ENCODE data around the gene HPS6. TPM values are rescaled to one million over a fixed set of nuclear protein-coding genes. Genes with fewer than 3 reads are reported as not detected.

The HPS6 gene
- total RNA-seq, 1 experiment from 2014 or later = 18.7 TPM

DNA sequence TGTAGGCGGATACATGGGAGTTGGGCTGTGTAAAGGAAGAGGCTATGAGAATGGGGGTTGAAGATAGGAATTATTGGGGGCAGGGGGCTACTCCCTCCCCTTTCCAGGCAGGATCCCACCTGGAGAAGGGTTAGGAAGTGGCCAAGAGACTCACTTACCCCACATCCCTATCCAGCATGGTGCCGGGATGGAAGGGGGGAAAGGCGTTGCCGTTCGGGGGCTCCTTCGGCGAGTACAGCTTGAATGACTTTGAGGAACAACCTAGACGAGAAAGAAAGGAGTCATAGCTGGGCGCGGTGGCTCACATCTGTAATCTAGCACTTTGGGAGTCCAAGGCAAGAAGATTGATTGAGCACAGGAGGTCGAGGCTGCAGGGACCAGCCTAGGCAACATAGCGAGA is 46.1 kb downstream of the HPS6 start:
- H4K20me1 ChIP-seq (ENCODE audit: control insufficient read depth, insufficient read depth, insufficient read length) = peaks cover 3% of the 10 kb centered on the region
- DNase-seq = no peak
- H3K27me3 ChIP-seq (ENCODE audit: insufficient read depth, low read length) = no peaks in the 10 kb centered on the region
- H2BK15ac ChIP-seq (ENCODE audit: low read depth, low read length) = no peak overlapping the region
- no peak overlapping the region for H3K18ac ChIP-seq (ENCODE audit: insufficient read length, low read depth, low read length)
- H3K4me2 ChIP-seq (ENCODE audit: insufficient read depth, insufficient read length, low read length) = no peak overlapping the region
- peaks cover 11% of the 10 kb centered on the region for H3K4me1 ChIP-seq (ENCODE audit: insufficient read depth, low read length)
- TF ChIP-seq, protein P1, sequence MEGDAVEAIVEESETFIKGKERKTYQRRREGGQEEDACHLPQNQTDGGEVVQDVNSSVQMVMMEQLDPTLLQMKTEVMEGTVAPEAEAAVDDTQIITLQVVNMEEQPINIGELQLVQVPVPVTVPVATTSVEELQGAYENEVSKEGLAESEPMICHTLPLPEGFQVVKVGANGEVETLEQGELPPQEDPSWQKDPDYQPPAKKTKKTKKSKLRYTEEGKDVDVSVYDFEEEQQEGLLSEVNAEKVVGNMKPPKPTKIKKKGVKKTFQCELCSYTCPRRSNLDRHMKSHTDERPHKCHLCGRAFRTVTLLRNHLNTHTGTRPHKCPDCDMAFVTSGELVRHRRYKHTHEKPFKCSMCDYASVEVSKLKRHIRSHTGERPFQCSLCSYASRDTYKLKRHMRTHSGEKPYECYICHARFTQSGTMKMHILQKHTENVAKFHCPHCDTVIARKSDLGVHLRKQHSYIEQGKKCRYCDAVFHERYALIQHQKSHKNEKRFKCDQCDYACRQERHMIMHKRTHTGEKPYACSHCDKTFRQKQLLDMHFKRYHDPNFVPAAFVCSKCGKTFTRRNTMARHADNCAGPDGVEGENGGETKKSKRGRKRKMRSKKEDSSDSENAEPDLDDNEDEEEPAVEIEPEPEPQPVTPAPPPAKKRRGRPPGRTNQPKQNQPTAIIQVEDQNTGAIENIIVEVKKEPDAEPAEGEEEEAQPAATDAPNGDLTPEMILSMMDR (conservative IDR thresholded peaks at IDR 0.05) = no peak
- no peak overlapping the region for H2AFZ ChIP-seq (ENCODE audit: low read length)
- H3K27ac ChIP-seq (ENCODE audit: insufficient read length, low read depth, low read length) = no peak overlapping the region
- H2BK120ac ChIP-seq (ENCODE audit: low read depth, low read length, poor library complexity, severe bottlenecking) = no peak overlapping the region
- H3K14ac ChIP-seq (ENCODE audit: insufficient read depth, low read length) = no peak overlapping the region
- H3K56ac ChIP-seq (ENCODE audit: insufficient read length, low read depth, low read length) = no peak overlapping the region
- no peak overlapping the region for H3K4ac ChIP-seq (ENCODE audit: low read depth, low read length)
- no peak overlapping the region for H4K91ac ChIP-seq (ENCODE audit: insufficient read length, low read depth, low read length)
- peaks cover 8% of the 10 kb centered on the region for H3K79me1 ChIP-seq (ENCODE audit: insufficient read depth, low read depth, low read length, poor library complexity, severe bottlenecking)
- no peaks in the 10 kb centered on the region for H3K27me3 Mint-ChIP-seq (ENCODE audit: low read depth)
- H4K5ac ChIP-seq (ENCODE audit: insufficient read length, low read depth, low read length) = no peak overlapping the region
- H2BK20ac ChIP-seq (ENCODE audit: low read depth, low read length, poor library complexity, severe bottlenecking) = no peak overlapping the region
- WGBS (ENCODE audit: extremely low coverage, insufficient read length, low lambda C conversion rate) = no CpG with 5 or more reads among the region's 12 CpGs
- H3K23me2 ChIP-seq (ENCODE audit: insufficient read length, low read depth, low read length, poor library complexity, severe bottlenecking) = peaks cover 11% of the 10 kb centered on the region
- H3K79me2 ChIP-seq (ENCODE audit: insufficient read depth, low read length) = peaks cover 23% of the 10 kb centered on the region; the same call in 1 of the 2 replicates
- H2BK5ac ChIP-seq (ENCODE audit: insufficient read length, low read length) = no peak overlapping the region
- peaks cover 31 to 38% of the 10 kb centered on the region in 2 experiments for H3K4me1 Mint-ChIP-seq
- no peak overlapping the region; a peak in 1 of 5 replicates for H3K4me3 Mint-ChIP-seq
- H3K23ac ChIP-seq (ENCODE audit: insufficient read length, low read depth, low read length) = no peak overlapping the region
- no peak overlapping the region for H2AK5ac ChIP-seq (ENCODE audit: insufficient read length, low read length)
- no peak overlapping the region for H4K8ac ChIP-seq (replicated peaks; ENCODE audit: insufficient read length, low read depth, low read length)
- no peaks in the 10 kb centered on the region for H3K9me3 ChIP-seq (ENCODE audit: control insufficient read depth, low read depth, low read length)
- peaks cover 35 to 49% (median 46%) of the 10 kb centered on the region in 3 experiments for H3K36me3 Mint-ChIP-seq (ENCODE audit: insufficient read depth in 1 of 3, low read depth in 3 of 3)
- no peak overlapping the region for H2BK12ac ChIP-seq (ENCODE audit: insufficient read length, low read depth, low read length)
- no peak overlapping the region for H3K27ac Mint-ChIP-seq
- no peaks in the 10 kb centered on the region for H3K9me3 Mint-ChIP-seq
- no peak overlapping the region for H3T11ph ChIP-seq (ENCODE audit: low read length)
- H3K9ac ChIP-seq (ENCODE audit: extremely low read depth, insufficient read length, low read length) = no peak overlapping the region
